ENCODE measurements around the gene TMEM129.

DNA sequence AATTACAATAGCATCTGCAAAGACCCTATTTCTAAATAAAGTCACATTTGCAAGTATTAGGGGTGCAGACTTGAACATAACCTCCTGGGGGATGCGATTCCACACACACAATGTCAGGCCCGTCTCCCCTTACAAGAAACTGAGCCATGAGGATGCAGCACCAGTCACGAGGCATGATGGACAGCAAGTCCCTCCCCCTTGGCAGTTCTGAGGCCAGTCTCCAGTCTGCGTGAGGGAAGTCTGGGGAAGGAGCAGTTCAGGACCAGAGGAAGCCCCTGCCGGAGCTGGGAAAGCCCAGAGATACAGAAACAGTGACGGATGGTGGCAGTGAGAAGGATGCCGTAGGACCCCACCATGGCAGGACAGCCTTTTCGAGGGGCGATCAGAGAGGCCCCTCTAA is 46.4 kb downstream of the TMEM129 start:
- TF ChIP-seq CTCF (IDR thresholded peaks at IDR 0.05; ENCODE audit: poor library complexity, severe bottlenecking) = no peak
- no peak for TF ChIP-seq EZH2 (IDR thresholded peaks at IDR 0.05; ENCODE audit: borderline replicate concordance, insufficient read depth, low read length, poor library complexity, severe bottlenecking)
- TF ChIP-seq, protein P1, sequence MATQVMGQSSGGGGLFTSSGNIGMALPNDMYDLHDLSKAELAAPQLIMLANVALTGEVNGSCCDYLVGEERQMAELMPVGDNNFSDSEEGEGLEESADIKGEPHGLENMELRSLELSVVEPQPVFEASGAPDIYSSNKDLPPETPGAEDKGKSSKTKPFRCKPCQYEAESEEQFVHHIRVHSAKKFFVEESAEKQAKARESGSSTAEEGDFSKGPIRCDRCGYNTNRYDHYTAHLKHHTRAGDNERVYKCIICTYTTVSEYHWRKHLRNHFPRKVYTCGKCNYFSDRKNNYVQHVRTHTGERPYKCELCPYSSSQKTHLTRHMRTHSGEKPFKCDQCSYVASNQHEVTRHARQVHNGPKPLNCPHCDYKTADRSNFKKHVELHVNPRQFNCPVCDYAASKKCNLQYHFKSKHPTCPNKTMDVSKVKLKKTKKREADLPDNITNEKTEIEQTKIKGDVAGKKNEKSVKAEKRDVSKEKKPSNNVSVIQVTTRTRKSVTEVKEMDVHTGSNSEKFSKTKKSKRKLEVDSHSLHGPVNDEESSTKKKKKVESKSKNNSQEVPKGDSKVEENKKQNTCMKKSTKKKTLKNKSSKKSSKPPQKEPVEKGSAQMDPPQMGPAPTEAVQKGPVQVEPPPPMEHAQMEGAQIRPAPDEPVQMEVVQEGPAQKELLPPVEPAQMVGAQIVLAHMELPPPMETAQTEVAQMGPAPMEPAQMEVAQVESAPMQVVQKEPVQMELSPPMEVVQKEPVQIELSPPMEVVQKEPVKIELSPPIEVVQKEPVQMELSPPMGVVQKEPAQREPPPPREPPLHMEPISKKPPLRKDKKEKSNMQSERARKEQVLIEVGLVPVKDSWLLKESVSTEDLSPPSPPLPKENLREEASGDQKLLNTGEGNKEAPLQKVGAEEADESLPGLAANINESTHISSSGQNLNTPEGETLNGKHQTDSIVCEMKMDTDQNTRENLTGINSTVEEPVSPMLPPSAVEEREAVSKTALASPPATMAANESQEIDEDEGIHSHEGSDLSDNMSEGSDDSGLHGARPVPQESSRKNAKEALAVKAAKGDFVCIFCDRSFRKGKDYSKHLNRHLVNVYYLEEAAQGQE (IDR thresholded peaks at IDR 0.05; ENCODE audit: borderline replicate concordance) = no peak
- no peak for TF ChIP-seq RAD21 (conservative IDR thresholded peaks at IDR 0.05)
- TF ChIP-seq MXI1 (conservative IDR thresholded peaks at IDR 0.05; ENCODE audit: poor library complexity, severe bottlenecking) = no peak
